HG03159 (cell line): Measurements from ENCODE around the gene MCOLN1.

Experiments
- ATAC-seq: cut with Tn5 transposase; IDR thresholded peaks from one replicate; pipeline ENCODE4 v1.9.1; 2021; ENCODE audit warnings: mild to moderate bottlenecking, moderate library complexity; ENCODE audit not compliant: unreplicated experiment

MCOLN1 gene

DNA sequence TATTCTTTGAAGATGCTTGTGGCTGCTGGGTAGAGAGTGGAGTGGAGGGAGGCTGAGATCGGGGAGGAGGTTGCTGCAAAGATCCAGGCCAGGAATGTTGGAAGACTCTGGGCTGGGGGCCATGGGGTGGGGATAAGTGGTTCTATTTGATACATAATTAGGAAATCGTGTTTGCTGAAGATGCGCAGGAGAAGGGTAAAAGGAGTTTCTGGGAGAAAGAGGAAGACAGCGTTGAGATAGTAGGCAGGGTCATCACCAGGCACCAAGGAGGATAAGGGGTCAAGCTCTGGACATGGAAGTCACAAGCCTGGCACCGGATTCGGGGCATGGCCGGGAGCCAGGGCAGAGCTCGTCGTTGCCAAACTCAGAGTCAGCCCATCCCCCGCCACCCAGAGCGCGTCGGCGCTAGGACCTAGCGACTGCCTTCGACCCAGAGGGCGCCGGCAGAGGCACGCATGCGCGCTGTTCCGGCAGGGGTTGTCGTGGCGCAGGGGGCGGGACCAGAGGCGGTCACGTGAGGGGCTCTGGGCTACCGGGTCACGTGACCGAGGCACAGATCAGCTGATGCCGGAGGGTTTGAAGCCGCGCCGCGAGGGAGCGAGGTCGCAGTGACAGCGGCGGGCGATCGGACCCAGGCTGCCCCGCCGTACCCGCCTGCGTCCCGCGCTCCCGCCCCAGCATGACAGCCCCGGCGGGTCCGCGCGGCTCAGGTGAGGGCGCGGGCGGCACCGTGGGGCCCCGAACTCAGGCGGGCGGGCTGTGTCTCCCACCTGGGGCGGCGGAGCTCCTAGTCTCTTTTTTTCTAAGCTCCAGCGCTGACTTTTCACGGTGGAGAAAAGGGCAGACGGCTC is at the start of gene MCOLN1:
MCOLN1 (plus strand) TSS at position 553 of the 851 bp plus-strand sequence; CDS start at position 680, 127 bp downstream.
- ATAC-seq, result peak; percentile 75

DNA sequence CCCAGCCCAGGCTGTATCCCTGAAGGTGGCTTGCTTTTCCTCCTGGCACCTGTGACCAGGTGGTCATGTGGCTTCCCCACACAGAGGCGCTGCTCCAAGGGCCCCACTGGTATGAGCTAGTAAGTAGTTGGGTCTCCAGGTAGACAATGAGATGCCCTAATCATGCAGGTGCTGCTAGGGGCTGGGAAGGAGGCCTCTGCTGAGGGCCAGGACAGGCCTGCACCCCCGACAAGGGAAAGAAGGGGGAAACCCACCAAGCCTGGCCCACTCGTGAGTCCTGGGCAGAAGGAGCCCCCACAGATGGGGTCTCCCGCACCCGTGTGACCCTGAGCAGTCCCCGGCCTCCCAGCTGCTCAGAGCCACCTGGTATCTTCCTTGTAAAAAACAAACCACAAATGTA is 46.8 kb upstream of the MCOLN1 start:
- no peak for ATAC-seq

GRCh38 chr19:7476241-7476640 is 46.2 kb upstream of the MCOLN1 start:
- ATAC-seq, result no peak

- ATAC-seq, result no peak
These were observed 45.5 kb upstream of the MCOLN1 start for GRCh38 chr19:7476777-7477494.

- no peak for ATAC-seq
These were observed 44.7 kb upstream of the MCOLN1 start for GRCh38 chr19:7477758-7478157.

GRCh38 chr19:7478173-7478842 is 44.1 kb upstream of the MCOLN1 start:
- no peak for ATAC-seq

GRCh38 chr19:7478843-7479227 is 43.6 kb upstream of the MCOLN1 start:
- no peak for ATAC-seq

DNA sequence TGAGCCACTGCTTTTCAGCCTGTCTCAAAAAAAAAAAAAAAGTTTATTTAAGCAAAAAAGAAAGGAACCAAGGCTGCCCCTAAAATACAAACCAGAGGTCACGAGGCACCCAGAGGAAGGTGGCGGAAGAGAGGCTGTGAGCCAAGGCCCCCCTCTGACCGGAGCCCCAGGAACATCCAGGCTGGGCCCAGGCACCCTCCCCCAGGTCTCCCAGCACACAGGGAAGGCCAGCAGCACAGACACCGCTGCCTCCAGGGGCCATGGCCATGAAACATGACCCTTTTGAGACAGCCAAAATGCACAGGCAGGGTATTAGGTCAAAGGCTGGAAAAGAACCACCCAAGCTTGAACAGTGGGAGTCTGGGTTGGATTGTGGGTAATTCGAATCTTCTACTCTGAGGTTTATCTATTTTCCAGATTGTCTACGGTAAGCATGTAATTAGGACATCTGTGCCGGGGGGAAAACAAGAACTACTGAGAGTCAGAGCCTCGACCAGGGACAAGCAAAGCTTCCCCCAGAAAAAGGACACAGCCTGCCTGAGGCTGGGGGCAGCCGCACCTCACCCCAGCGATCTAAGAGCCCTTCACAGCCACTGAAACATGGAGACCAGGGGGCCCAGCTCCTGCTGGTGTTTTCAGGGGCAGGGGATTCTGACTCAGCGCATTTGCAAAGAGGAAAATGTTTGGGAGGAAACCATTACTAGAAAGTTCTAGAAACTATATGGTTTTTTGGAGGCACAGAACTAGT is 42.0 kb upstream of the MCOLN1 start:
- no peak for ATAC-seq

DNA sequence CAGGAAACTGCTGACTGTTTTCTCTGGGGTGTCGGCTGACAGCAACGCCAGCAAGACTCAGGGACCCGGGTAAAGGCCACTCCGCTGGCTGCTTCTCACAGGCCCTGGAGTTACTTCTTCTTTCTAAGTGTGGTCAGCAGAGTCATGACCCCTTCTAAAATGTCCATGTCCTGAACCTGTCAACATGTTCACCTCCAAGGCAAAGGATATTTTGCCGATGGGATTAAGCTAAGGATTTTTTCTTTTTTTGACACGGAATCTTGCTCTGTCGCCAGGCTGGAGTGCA is 41.5 kb upstream of the MCOLN1 start:
- no peak for ATAC-seq

GRCh38 chr19:7482584-7483439 is 39.6 kb upstream of the MCOLN1 start:
- no peak for ATAC-seq

GRCh38 chr19:7483720-7484201 is 38.7 kb upstream of the MCOLN1 start:
- no peak for ATAC-seq

DNA sequence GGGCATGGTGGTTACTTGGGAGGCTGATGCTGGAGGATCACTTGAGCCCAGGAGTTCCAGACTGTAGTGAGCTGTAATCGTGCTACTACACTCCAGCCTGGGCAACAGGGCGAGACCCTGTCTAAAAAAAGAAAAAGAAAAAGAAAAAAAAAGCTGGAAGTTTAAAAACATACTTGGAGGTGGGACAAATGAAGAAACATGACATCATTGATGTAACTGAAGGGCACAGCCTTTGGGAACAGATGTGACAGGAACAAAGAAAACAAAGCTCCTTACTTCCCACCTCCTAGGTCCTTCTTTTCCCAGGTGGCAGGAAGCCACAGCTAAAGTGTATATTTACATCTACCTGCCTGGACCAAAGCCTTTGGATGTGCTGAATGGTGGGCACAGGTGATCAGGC is 35.5 kb upstream of the MCOLN1 start:
- no peak for ATAC-seq

- no peak for ATAC-seq
These were observed 33.6 kb upstream of the MCOLN1 start, which contains the start of gene PEX11G for GRCh38 chr19:7488736-7489353. Gene PEX11G (minus strand): TSS chr19:7489035. CDS start chr19:7489010, 25 bp downstream.

DNA sequence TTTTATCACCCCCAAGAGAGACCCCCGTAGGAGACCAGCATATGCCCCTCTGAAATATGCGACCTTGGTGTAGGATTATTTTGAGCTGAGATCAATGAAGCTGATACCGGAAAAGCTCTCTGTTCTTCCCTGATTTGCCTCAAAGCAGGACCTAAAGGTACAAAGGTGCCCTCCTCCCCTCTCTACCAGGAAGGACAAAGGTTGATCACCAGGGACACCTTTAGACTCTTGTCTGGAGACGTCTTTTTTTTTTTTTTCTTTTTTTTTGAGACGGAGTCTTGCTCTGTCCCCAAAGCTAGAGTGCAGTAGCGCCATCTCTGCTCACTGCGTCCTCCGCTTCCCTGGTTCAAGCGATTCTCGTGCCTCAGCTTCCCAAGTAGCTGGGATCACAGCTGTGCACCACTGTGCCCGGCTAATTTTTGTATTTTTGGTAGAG is 32.8 kb upstream of the MCOLN1 start:
- ATAC-seq, result no peak

DNA sequence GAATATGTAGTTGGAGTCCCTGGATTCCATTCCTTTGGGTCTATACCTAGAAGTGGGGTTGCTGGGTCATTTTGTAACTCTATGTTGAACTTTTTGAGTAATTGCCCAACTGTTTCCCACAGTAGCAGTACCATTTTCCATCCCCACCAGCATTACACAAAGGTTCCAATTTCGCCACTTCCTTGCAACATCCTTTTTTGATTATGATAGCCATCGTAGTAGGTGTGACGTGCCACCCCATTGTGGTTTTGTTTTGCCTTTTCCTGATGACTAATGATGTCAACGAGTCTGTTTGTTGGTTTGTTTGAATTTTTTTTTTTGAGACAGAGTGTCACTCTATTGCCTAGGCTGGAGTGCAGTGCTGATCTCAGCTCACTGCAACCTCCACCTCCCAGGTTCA is 30.3 kb upstream of the MCOLN1 start:
- ATAC-seq, result no peak

DNA sequence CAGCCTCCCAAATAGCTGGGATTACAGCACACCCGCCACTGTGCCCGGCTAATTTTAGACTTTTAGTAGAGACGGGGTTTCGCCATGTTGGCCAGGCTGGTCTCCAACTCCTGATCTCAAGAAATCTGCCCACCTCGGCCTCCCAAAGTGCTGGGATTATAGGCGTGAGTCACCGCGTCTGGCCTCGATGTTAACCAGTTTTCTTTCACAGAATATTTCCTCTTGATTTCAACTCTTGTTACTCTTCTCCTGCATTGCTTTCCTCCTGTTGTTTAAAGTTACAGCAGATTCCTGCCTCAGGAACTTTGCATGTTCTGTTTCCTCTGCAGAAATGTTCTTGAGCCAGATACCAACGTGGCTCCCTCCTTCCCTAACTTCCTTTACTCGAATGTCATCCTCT is 29.9 kb upstream of the MCOLN1 start:
- ATAC-seq, result no peak

DNA sequence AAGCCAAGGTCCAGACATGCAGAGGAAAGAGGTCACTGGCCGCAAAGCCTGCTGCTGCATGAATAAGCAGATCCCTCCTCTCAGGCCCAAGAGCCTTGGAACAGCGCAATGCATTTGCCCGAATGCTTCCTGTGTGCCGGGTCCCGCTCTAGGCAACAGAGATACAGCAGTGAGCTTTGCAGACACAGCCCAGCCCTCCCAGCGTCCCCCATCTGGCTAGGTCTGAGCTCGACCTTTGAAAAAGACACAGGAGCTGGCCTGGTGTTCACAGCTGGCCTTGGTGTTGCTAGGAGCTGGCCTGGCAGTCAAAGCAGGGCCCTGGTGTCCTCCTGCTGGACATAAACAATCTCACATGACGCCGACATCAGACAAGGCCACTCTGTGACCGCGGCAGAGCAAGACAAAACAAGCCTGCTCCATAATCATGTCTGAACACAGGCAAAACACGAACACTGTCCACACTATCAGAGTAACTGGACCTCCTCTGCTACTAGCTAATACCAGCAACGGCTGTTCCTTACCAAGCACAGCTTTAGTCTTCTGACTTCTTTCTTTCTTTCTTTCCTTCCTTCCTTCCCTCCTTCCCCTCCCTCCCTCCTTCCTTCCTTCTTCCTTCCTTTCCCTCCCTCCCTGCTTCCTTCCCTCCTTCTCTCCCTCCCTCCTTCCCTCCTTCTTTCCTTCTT is 27.9 kb upstream of the MCOLN1 start:
- ATAC-seq, result no peak

- ATAC-seq, result no peak
These were observed 25.1 kb upstream of the MCOLN1 start for GRCh38 chr19:7497292-7497691.
